ENCODE data around the gene NEK9. TPM values are rescaled to one million over a fixed set of nuclear protein-coding genes. Genes with fewer than 3 reads are reported as not detected.

The NEK9 gene
- total RNA-seq, 1 donor from 2014 or later: 26.3 TPM

- TF ChIP-seq, protein P1, sequence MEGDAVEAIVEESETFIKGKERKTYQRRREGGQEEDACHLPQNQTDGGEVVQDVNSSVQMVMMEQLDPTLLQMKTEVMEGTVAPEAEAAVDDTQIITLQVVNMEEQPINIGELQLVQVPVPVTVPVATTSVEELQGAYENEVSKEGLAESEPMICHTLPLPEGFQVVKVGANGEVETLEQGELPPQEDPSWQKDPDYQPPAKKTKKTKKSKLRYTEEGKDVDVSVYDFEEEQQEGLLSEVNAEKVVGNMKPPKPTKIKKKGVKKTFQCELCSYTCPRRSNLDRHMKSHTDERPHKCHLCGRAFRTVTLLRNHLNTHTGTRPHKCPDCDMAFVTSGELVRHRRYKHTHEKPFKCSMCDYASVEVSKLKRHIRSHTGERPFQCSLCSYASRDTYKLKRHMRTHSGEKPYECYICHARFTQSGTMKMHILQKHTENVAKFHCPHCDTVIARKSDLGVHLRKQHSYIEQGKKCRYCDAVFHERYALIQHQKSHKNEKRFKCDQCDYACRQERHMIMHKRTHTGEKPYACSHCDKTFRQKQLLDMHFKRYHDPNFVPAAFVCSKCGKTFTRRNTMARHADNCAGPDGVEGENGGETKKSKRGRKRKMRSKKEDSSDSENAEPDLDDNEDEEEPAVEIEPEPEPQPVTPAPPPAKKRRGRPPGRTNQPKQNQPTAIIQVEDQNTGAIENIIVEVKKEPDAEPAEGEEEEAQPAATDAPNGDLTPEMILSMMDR (IDR thresholded peaks at IDR 0.05; ENCODE audit: insufficient read depth, low read length, severe bottlenecking): no peak
- FAIRE-seq (no peak), DNase-seq (ENCODE audit: low read depth) (no peak)
- H3K27me3 ChIP-seq (ENCODE audit: control insufficient read depth, insufficient read depth, low read length): no peaks in the 10 kb centered on the region
- no peak overlapping the region for H3K4me3 ChIP-seq (ENCODE audit: low read depth, low read length)
- no peaks in the 10 kb centered on the region for H3K36me3 ChIP-seq (ENCODE audit: control insufficient read depth, insufficient read depth, low read length)
Observed at GRCh38 chr14:75162631-75163030, 35.8 kb upstream of the NEK9 start.

- H3K27me3 ChIP-seq (ENCODE audit: control insufficient read depth, insufficient read depth, low read length): no peaks in the 10 kb centered on the region
- no peak for FAIRE-seq
- H3K4me3 ChIP-seq (ENCODE audit: low read depth, low read length): no peak overlapping the region
- TF ChIP-seq, protein P1 (IDR thresholded peaks at IDR 0.05; ENCODE audit: insufficient read depth, low read length, severe bottlenecking): no peak
- peak; percentile 35 for DNase-seq (ENCODE audit: low read depth)
- no peaks in the 10 kb centered on the region for H3K36me3 ChIP-seq (ENCODE audit: control insufficient read depth, insufficient read depth, low read length)
Observed at GRCh38 chr14:75158843-75159614, 32.2 kb upstream of the NEK9 start.

DNA sequence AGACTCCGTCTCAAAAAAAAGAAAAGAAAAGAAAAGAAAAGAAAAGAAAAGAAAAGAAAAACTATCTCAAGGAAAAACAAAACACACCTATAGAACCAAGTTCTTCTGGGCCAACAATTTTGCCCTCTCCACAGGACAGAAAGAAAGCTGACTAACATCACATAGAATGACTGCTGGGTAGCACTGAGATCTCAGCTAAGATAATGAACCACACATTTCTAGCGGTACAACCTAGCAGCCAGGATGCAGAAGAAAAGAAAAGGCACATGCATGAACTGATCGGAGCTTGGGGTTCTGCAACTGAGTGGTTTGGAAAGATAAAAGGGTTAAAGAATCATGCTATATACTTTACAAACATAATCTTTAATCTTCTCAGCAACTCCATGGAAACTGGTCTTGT is 30.1 kb upstream of the NEK9 start:
- no peak overlapping the region for H3K4me3 ChIP-seq (ENCODE audit: low read depth, low read length)
- no peak for DNase-seq (ENCODE audit: low read depth)
- FAIRE-seq: no peak

GRCh38 chr14:75156111-75156510 is 29.3 kb upstream of the NEK9 start:
- peaks cover 2% of the 10 kb centered on the region for H3K36me3 ChIP-seq (ENCODE audit: control insufficient read depth, insufficient read depth, low read length)
- FAIRE-seq: no peak
- TF ChIP-seq, protein P1 (IDR thresholded peaks at IDR 0.05; ENCODE audit: insufficient read depth, low read length, severe bottlenecking): no peak
- no peak for DNase-seq (ENCODE audit: low read depth)
- H3K4me3 ChIP-seq (ENCODE audit: low read depth, low read length): no peak overlapping the region
- H3K27me3 ChIP-seq (ENCODE audit: control insufficient read depth, insufficient read depth, low read length): no peaks in the 10 kb centered on the region

More for the DNA sequence above, 30.1 kb upstream of the NEK9 start:
- TF ChIP-seq, protein P1 (IDR thresholded peaks at IDR 0.05; ENCODE audit: insufficient read depth, low read length, severe bottlenecking): no peak
- H3K27me3 ChIP-seq (ENCODE audit: control insufficient read depth, insufficient read depth, low read length): no peaks in the 10 kb centered on the region
- H3K36me3 ChIP-seq (ENCODE audit: control insufficient read depth, insufficient read depth, low read length): no peaks in the 10 kb centered on the region

DNA sequence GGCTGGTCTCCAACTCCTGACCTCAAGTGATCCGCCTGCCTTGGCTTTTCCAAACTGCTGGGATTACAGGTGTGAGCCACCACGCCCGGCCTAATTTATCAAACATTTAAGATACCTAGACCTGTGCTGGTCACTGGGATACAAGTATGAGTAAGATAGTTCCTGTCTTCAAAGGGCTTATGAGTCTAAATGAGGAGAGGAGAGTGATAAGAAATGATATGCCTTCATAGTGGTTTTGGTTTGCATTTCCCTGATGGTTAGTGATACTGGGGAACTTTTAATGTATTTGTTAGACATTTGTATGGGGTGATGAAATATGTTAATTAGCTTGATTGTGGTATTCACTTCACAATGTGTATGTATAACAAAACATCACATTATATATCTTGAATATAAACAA is 28.3 kb upstream of the NEK9 start:
- Histone ChIP-seq H3K36me3 (ENCODE audit: control insufficient read depth, insufficient read depth, low read length) (peaks cover 2% of the 10 kb centered on the region), H3K27me3 (ENCODE audit: control insufficient read depth, insufficient read depth, low read length) (no peaks in the 10 kb centered on the region), H3K4me3 (ENCODE audit: low read depth, low read length) (no peak overlapping the region)
- FAIRE-seq (no peak), DNase-seq (ENCODE audit: low read depth) (no peak)
- TF ChIP-seq, protein P1 (IDR thresholded peaks at IDR 0.05; ENCODE audit: insufficient read depth, low read length, severe bottlenecking): no peak

GRCh38 chr14:75153295-75153694 is 26.4 kb upstream of the NEK9 start:
- no peaks in the 10 kb centered on the region for H3K27me3 ChIP-seq (ENCODE audit: control insufficient read depth, insufficient read depth, low read length)
- no peak for DNase-seq (ENCODE audit: low read depth)
- H3K4me3 ChIP-seq (ENCODE audit: low read depth, low read length): no peak overlapping the region
- no peak for FAIRE-seq
- TF ChIP-seq, protein P1 (IDR thresholded peaks at IDR 0.05; ENCODE audit: insufficient read depth, low read length, severe bottlenecking): no peak
- H3K36me3 ChIP-seq (ENCODE audit: control insufficient read depth, insufficient read depth, low read length): peaks cover 5% of the 10 kb centered on the region
